Heart left ventricle (tissue), 16 donors: ENCODE data around the gene TCHP. TPM values are rescaled to one million over a fixed set of nuclear protein-coding genes. Genes with fewer than 3 reads are reported as not detected.

ENCODE experiments used
- ATAC-seq, 4 donors: fragments of 200-7000 bp; cut with Tn5 transposase; one replicate each; pipeline ENCODE4 v1.9.1; 2020 to 2022; ENCODE audit warnings: moderate library complexity in 4 of 4, mild to moderate bottlenecking in 3 of 4, moderate number of reproducible peaks in 1 of 4
- DNase-seq, 5 donors: peaks; one replicate each; pipeline ENCODE4 v3.0.0-alpha.2; 2020
- H3K27ac ChIP-seq, 12 donors: fragments of 200-600 bp; sonication (generic) in 4 of 12; one replicate each; pipeline versions ENCODE4 v1.5.0 to v1.8.0; 2016 to 2022; ENCODE audit warnings: mild to moderate bottlenecking in 2 of 12
- H3K27me3 ChIP-seq, 9 donors: fragments of 200-600 bp; sonication (generic) in 2 of 9; one replicate each; pipeline versions ENCODE4 v1.5.1 to v1.8.0; 2016 to 2022; ENCODE audit warnings: mild to moderate bottlenecking in 3 of 9
- H3K36me3 ChIP-seq, 9 donors: fragments of 200-600 bp; sonication (generic) in 2 of 9; one replicate each; pipeline versions ENCODE4 v1.5.0 to v1.8.0; 2018 to 2022; ENCODE audit warnings: mild to moderate bottlenecking in 2 of 9
- H3K4me1 ChIP-seq, 12 donors: fragments of 200-600 bp; sonication (generic) in 4 of 12; one replicate each; pipeline versions ENCODE4 v1.5.0 to v1.8.0; 2016 to 2022; ENCODE audit warnings: mild to moderate bottlenecking in 3 of 12
- H3K4me3 ChIP-seq, 12 donors: fragments of 200-600 bp; sonication (generic) in 4 of 12; one replicate each; pipeline versions ENCODE4 v1.5.0 to v1.8.0; 2017 to 2022; ENCODE audit warnings: mild to moderate bottlenecking in 9 of 12, moderate library complexity in 4 of 12
- H3K9me3 ChIP-seq, 12 donors: fragments of 200-600 bp; sonication (generic) in 4 of 12; one replicate each; pipeline versions ENCODE4 v1.5.0 to v1.8.0; 2016 to 2022; ENCODE audit warnings: mild to moderate bottlenecking in 1 of 12
- CTCF ChIP-seq, 12 donors: fragments of 200-600 bp; sonication (generic) in 4 of 12; IDR thresholded peaks; one replicate each; pipeline versions ENCODE4 v1.5.0 to v1.8.0; 2018 to 2022; ENCODE audit warnings: antibody characterized with exemption in 12 of 12, mild to moderate bottlenecking in 5 of 12
- POLR2A ChIP-seq, 2 donors: fragments of 450-650 bp; IDR thresholded peaks; one replicate each; pipeline ENCODE4 v1.6.1; 2017; ENCODE audit warnings: antibody characterized with exemption in 2 of 2, mild to moderate bottlenecking in 2 of 2, moderate library complexity in 2 of 2
- WGBS, 4 donors: extraction: QIAGEN DNeasy Blood & Tissue Kit in 2 of 4; methylation state at CpG; one replicate each; pipeline versions ENCODE4 v1.1.5 to v1.1.7; 2013 to 2018; 5-methylcytosine and 5-hydroxymethylcytosine counted together
- intact Hi-C, 10 donors: fragments of 100-400 bp; cut with DNase I; formaldehyde crosslinking; loops; one replicate each; pipeline versions ENCODE4 v1.11.1 to v1.14.2; 2022
- polyA plus RNA-seq, 2 donors: library from polyadenylated mRNA; stranded (reverse); fragments of 200-250 nt; gene quantifications; one replicate each; pipeline ENCODE4 v1.2.3, GENCODE V29; 2013
- total RNA-seq, 9 donors: library from RNA; depleted of rRNA in 2 of 9; stranded (reverse); fragments of >200 nt in 2 of 9; fragmentation: NEBNext Ultra II Directional in 3 of 9; extraction: Animal tissue kit (Norgen Biotek cat#: 25700) in 3 of 9; gene quantifications; one replicate each; pipeline versions ENCODE4 v1.1.0 to v1.2.4, GENCODE V29; 2016 to 2023
- donor health status: ischemic (EF 13 %, LVEDD 7.1; RV severe dilation, severe dysfunction).
- donor health status: healthy with polysubstance abuse.
- donor health status: DM: no; HTN: yes; CAD: no.
- donor health status: DM: no; HTN: no; CAD: no.
- donor health status: ischemic (EF 25% LVEDD 6.9; RV normal size, moderate dysfunction).
- donor health status: ischemic (EF 25% LVEDD 5.7; RV mildly dilated, moderate dysfunction).
- donor health status: healthy.
- donor health status: DM: yes; HTN: yes; CAD: no.
- donor health status: ischemic (EF 35%, LVEDD 5.7; RV mildly dilated, moderate dysfunction).
- donor health status: nonischemic (EF 11% LVEDD 7.7; RV severe dilation, severe dysfunction).
- donor health status: DM: yes; HTN: yes; CAD: no.
- donor health status: PGD.
- donor health status: ischemic (EF 29% LVEDD 5.4; RV normal size, mild dysfunction).
- donor health status: nonischemic (EF 23%, LVEDD 6.1; RV moderate dilation, normal function).

TCHP gene
- total and polyA plus RNA-seq, 11 donors: 7.4 to 11.7 (median 10.1) TPM

GRCh38 chr12:109944561-109945359, 44.7 kb downstream of the TCHP start:
- ATAC-seq: peak; percentile 35 to 80 (median 74)
- Histone ChIP-seq H3K9me3 (no peaks in the 10 kb centered on the region), H3K4me3 (no peak overlapping the region), H3K36me3 (peaks cover 0 to 90% (median 59%) of the 10 kb centered on the region in 9 donors), H3K4me1 (peaks cover 0 to 56% (median 46%) of the 10 kb centered on the region in 12 donors), H3K27ac (peak overlapping the region in 9 of 12 donors; percentile 15 to 55 (median 35)), H3K27me3 (no peaks in the 10 kb centered on the region)
- DNase-seq: peak in 4 of 5 donors; percentile 35 to 46 (median 39)
- TF ChIP-seq POLR2A (IDR thresholded peaks at IDR 0.05): no peak
- TF ChIP-seq CTCF (IDR thresholded peaks at IDR 0.05): peak in 1 of 12 donors; percentile 28
- intact Hi-C loops: loop anchor here in 3 of 10 donors (5.0 kb wide), 1 partner anchor 53 kb away; the partner anchor contains the start of genes ANKRD13A (in 3 of the 3) and GIT2 (in 3 of the 3)
- WGBS, 4 donors: 29 to 38% (median 35%) methylated on average over 17 of the region's 17 CpGs

- peaks cover 0 to 92% (median 62%) of the 10 kb centered on the region in 9 donors for H3K36me3 ChIP-seq
- peak in 2 of 4 donors; percentile 33 to 43 for ATAC-seq
- intact Hi-C loops: loop anchor here in 3 of 10 donors (5.0 kb wide), 1 partner anchor 51 kb away; the partner anchor contains the start of genes ANKRD13A (in 3 of the 3) and GIT2 (in 3 of the 3)
Measured at GRCh38 chr12:109946505-109946904, 46.4 kb downstream of the TCHP start.

GRCh38 chr12:109946913-109947312, 46.8 kb downstream of the TCHP start:
- Histone ChIP-seq H3K36me3 (peaks cover 0 to 94% (median 66%) of the 10 kb centered on the region in 9 donors), H3K27me3 (no peaks in the 10 kb centered on the region), H3K9me3 (no peaks in the 10 kb centered on the region), H3K4me3 (no peak overlapping the region), H3K4me1 (peaks cover 0 to 78% (median 63%) of the 10 kb centered on the region in 12 donors), H3K27ac (peak overlapping the region in 11 of 12 donors; percentile 14 to 84 (median 57))
- DNase-seq: no peak
- intact Hi-C loops: loop anchor here in 3 of 10 donors (5.0 kb wide), 1 partner anchor 50 kb away; the partner anchor contains the start of genes ANKRD13A (in 3 of the 3) and GIT2 (in 3 of the 3)
- 87 to 93% (median 92%) methylated on average over 9 of the region's 9 CpGs for WGBS, 4 donors
- TF ChIP-seq POLR2A (IDR thresholded peaks at IDR 0.05): no peak
- ATAC-seq: no peak

More at GRCh38 chr12:109946505-109946904, 46.4 kb downstream of the TCHP start:
- Histone ChIP-seq H3K4me1 (peaks cover 0 to 74% (median 59%) of the 10 kb centered on the region in 12 donors), H3K4me3 (no peak overlapping the region), H3K27me3 (no peaks in the 10 kb centered on the region), H3K9me3 (no peaks in the 10 kb centered on the region), H3K27ac (peak overlapping the region in 10 of 12 donors; percentile 14 to 84 (median 57))
- WGBS, 4 donors: 33 to 41% (median 39%) methylated on average over 5 of the region's 5 CpGs
- TF ChIP-seq CTCF (IDR thresholded peaks at IDR 0.05): no peak
- TF ChIP-seq POLR2A (IDR thresholded peaks at IDR 0.05): no peak
- DNase-seq: peak in 1 of 5 donors; percentile 28

GRCh38 chr12:109947521-109947920, 47.4 kb downstream of the TCHP start:
- no peak for ATAC-seq
- no peaks in the 10 kb centered on the region for H3K9me3 ChIP-seq
- H3K36me3 ChIP-seq: peaks cover 0 to 94% (median 67%) of the 10 kb centered on the region in 9 donors
- TF ChIP-seq POLR2A (IDR thresholded peaks at IDR 0.05): no peak
- no peak for TF ChIP-seq CTCF (IDR thresholded peaks at IDR 0.05)
- no peaks in the 10 kb centered on the region for H3K27me3 ChIP-seq
- intact Hi-C loops: loop anchor here in 3 of 10 donors (5.0 kb wide), 1 partner anchor 50 kb away; the partner anchor contains the start of genes ANKRD13A (in 3 of the 3) and GIT2 (in 3 of the 3)
- peak overlapping the region in 11 of 12 donors; percentile 14 to 84 (median 57) for H3K27ac ChIP-seq
- H3K4me1 ChIP-seq: peaks cover 0 to 84% (median 69%) of the 10 kb centered on the region in 12 donors
- DNase-seq: no peak
- no peak overlapping the region for H3K4me3 ChIP-seq
- 68 to 75% (median 71%) methylated on average over 3 of the region's 3 CpGs for WGBS, 4 donors
